ENCODE measurements around the gene DNLZ.

Gene DNLZ

DNA sequence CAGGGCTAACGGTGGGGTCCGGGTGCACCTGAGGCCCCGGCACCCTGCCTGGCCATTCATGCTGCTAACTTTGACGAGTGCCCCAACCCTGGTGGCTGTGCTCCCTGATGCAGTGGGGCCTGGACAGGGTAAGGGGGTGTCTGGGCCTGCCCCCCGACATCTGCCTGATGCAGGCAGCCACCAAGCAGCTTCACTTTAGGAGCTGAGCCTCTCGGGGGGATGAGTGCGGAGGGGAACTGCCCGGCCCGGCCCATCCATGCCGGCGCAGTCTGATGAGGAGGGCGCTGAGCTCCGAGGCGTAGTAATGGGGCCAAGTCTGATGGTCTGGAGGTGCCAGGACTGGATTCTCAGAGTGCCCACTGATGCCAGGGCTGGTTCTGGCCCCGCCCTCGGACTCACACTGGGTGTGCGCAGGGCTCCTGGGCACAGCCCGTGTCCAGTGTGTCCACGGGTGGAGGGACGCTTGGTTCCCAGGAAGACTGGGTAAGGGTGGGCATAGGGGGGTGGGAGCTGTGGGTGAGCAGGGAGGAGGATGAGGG is 16.5 kb downstream of the DNLZ start:
- Histone ChIP-seq H4K20me1 (ENCODE audit: control insufficient read depth, insufficient read depth, low read depth, low read length) (no peaks in the 10 kb centered on the region), H3F3A (ENCODE audit: control insufficient read depth, insufficient read depth) (no peaks in the 10 kb centered on the region), H3K36me3 (ENCODE audit: control insufficient read depth, low read length) (no peaks in the 10 kb centered on the region), H3K9me3 (ENCODE audit: control insufficient read depth, insufficient read depth, low read length) (no peaks in the 10 kb centered on the region), H3K27ac (ENCODE audit: low read depth, low read length) (no peak overlapping the region), H3K79me2 (ENCODE audit: control insufficient read depth, low read length) (no peaks in the 10 kb centered on the region), H3K27me3 (ENCODE audit: control insufficient read depth, low read length) (no peaks in the 10 kb centered on the region), H3K4me2 (ENCODE audit: low read length) (no peak overlapping the region), H3K4me1 (ENCODE audit: control insufficient read depth, low read length) (peaks cover 9% of the 10 kb centered on the region; the same call in 1 of the 2 replicates), H3K4me3 (ENCODE audit: low read length) (no peak overlapping the region), H3K9me2 (replicated peaks; ENCODE audit: control insufficient read depth, low read length) (no peaks in the 10 kb centered on the region)
- TF ChIP-seq EZH2phosphoT487 (IDR thresholded peaks at IDR 0.05; ENCODE audit: borderline replicate concordance, low read length): no peak
- no peak for TF ChIP-seq CTCF (IDR thresholded peaks at IDR 0.05; ENCODE audit: low read depth, low read length, poor library complexity, severe bottlenecking)

DNA sequence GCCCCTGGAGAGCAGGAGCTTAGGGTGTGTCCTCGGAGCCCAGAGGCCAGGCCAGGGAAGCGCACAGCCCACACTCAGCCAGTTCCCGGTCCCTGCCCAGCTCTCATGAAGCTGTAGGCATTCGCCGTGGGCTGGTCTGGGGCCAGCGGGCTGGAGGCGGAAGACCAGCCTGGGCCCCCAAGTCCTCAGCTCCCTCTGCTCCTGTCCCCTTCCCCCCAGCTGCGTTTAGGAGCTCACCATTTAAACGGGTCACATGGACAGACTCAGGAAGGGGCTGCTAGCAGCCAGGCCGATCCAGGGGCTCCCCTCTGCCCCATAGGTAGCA is 17.4 kb downstream of the DNLZ start:
- H3K9me2 ChIP-seq (replicated peaks; ENCODE audit: control insufficient read depth, low read length): no peaks in the 10 kb centered on the region
- H3K4me1 ChIP-seq (ENCODE audit: control insufficient read depth, low read length): peaks cover 9% of the 10 kb centered on the region; the same call in 1 of the 2 replicates
- H4K20me1 ChIP-seq (ENCODE audit: control insufficient read depth, insufficient read depth, low read depth, low read length): no peaks in the 10 kb centered on the region
- H3F3A ChIP-seq (ENCODE audit: control insufficient read depth, insufficient read depth): no peaks in the 10 kb centered on the region
- no peak overlapping the region for H3K27ac ChIP-seq (ENCODE audit: low read depth, low read length)
- H3K4me3 ChIP-seq (ENCODE audit: low read length): no peak overlapping the region
- no peaks in the 10 kb centered on the region for H3K9me3 ChIP-seq (ENCODE audit: control insufficient read depth, insufficient read depth, low read length)
- no peak overlapping the region for H3K4me2 ChIP-seq (ENCODE audit: low read length)
- H3K79me2 ChIP-seq (ENCODE audit: control insufficient read depth, low read length): no peaks in the 10 kb centered on the region
- TF ChIP-seq CTCF (IDR thresholded peaks at IDR 0.05; ENCODE audit: low read depth, low read length, poor library complexity, severe bottlenecking) (no peak), EZH2phosphoT487 (IDR thresholded peaks at IDR 0.05; ENCODE audit: borderline replicate concordance, low read length) (no peak)
- H3K36me3 ChIP-seq (ENCODE audit: control insufficient read depth, low read length): no peaks in the 10 kb centered on the region
- H3K27me3 ChIP-seq (ENCODE audit: control insufficient read depth, low read length): no peaks in the 10 kb centered on the region

DNA sequence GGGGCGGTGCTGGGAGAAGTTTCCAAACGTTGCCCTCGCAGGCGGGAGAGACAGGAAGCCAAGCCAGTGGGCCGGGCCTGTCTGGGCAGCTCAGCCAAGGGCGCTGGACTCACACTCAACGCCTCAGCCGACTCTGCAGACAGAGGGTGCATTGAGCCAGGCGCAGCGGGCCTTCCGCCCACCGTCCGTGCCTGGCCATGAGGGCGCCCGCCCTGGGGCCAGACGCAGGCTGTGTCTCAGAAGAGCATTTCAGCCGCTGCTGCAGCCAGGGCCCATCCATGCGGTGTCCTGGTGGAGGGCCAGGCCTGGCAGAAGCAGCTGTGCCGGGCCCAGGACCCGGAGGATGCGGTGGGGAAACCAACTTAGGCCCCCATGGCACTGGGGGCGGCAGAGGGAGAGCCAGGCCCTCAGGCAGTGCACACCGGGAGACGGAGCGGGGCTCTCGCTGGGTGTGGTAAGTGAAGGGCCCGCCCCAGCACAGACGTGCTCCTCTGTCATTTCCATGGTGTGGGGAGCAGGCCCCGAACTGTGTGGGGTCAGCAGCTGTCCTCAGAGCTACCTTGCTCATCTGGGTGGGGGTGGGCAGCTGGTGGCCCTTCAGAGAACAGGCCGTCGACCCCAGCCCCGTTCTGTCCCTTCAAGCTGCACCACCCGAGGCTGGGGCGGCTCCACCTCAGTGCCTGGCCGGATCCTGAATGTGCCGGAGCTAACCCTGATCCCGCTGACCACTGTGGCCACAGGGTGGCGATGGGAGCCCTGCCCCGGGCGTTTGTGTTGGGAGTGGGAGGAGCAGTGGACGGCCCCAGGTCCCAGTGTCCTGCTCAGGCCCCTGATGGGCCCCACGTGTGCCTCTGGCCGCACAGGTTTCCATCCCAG is 18.0 kb downstream of the DNLZ start:
- H4K20me1 ChIP-seq (ENCODE audit: control insufficient read depth, insufficient read depth, low read depth, low read length): no peaks in the 10 kb centered on the region
- no peaks in the 10 kb centered on the region for H3K9me3 ChIP-seq (ENCODE audit: control insufficient read depth, insufficient read depth, low read length)
- H3K79me2 ChIP-seq (ENCODE audit: control insufficient read depth, low read length): no peaks in the 10 kb centered on the region
- H3K9me2 ChIP-seq (replicated peaks; ENCODE audit: control insufficient read depth, low read length): no peaks in the 10 kb centered on the region
- H3K4me1 ChIP-seq (ENCODE audit: control insufficient read depth, low read length): peaks cover 9% of the 10 kb centered on the region; the same call in 1 of the 2 replicates
- no peaks in the 10 kb centered on the region for H3K27me3 ChIP-seq (ENCODE audit: control insufficient read depth, low read length)
- H3K27ac ChIP-seq (ENCODE audit: low read depth, low read length): no peak overlapping the region
- H3K36me3 ChIP-seq (ENCODE audit: control insufficient read depth, low read length): no peaks in the 10 kb centered on the region
- H3K4me2 ChIP-seq (ENCODE audit: low read length): no peak overlapping the region
- no peak overlapping the region for H3K4me3 ChIP-seq (ENCODE audit: low read length)
- TF ChIP-seq EZH2phosphoT487 (IDR thresholded peaks at IDR 0.05; ENCODE audit: borderline replicate concordance, low read length): no peak
- no peak for TF ChIP-seq CTCF (IDR thresholded peaks at IDR 0.05; ENCODE audit: low read depth, low read length, poor library complexity, severe bottlenecking)
- H3F3A ChIP-seq (ENCODE audit: control insufficient read depth, insufficient read depth): no peaks in the 10 kb centered on the region
